Neural progenitor cell (in vitro differentiated cells): Measurements from ENCODE around the gene IFNA4. TPM values are rescaled to one million over a fixed set of nuclear protein-coding genes. Genes with fewer than 3 reads are reported as not detected.

Experiments used
- DNase-seq: peaks from one replicate; pipeline ENCODE4 v3.0.0-alpha.2; 2016; ENCODE audit warnings: low spot score
- H2AFZ ChIP-seq: fragments of 200-600 bp; sonication (generic); replicated peaks from 2 replicates; pipeline ENCODE4 v1.6.1; 2016; ENCODE audit warnings: antibody characterized with exemption
- H3F3A ChIP-seq: fragments of 200-600 bp; sonication (generic); 2 replicates; pipeline ENCODE4 v1.6.1; 2016; ENCODE audit warnings: antibody characterized with exemption, low read depth
- H3K27ac ChIP-seq: fragments of 200-600 bp; sonication (generic); 2 replicates; pipeline ENCODE4 v1.5.1; 2016; ENCODE audit warnings: mild to moderate bottlenecking
- H3K27me3 ChIP-seq: fragments of 200-600 bp; sonication (generic); 2 replicates; pipeline ENCODE4 v1.6.1; 2016; ENCODE audit warnings: mild to moderate bottlenecking, moderate library complexity
- H3K36me3 ChIP-seq: fragments of 200-600 bp; sonication (generic); 2 replicates; pipeline ENCODE4 v1.5.1; 2016
- H3K4me1 ChIP-seq: fragments of 200-600 bp; sonication (generic); 2 replicates; pipeline ENCODE4 v1.6.1; 2016; ENCODE audit warnings: mixed run types
- H3K4me2 ChIP-seq: fragments of 200-600 bp; sonication (generic); 2 replicates; pipeline ENCODE4 v1.6.1; 2016
- H3K4me3 ChIP-seq: fragments of 200-600 bp; sonication (generic); 2 replicates; pipeline ENCODE4 v1.5.1; 2016
- H3K79me2 ChIP-seq: fragments of 200-600 bp; sonication (generic); 2 replicates; pipeline ENCODE4 v1.6.1; 2016; ENCODE audit warnings: low read depth
- H3K9ac ChIP-seq: fragments of 200-600 bp; sonication (generic); 2 replicates; pipeline ENCODE4 v1.6.1; 2016
- H3K9me3 ChIP-seq: fragments of 200-600 bp; sonication (generic); 2 replicates; pipeline ENCODE4 v1.5.1; 2016; ENCODE audit warnings: low read depth
- H4K20me1 ChIP-seq: fragments of 200-600 bp; sonication (generic); 2 replicates; pipeline ENCODE4 v1.6.1; 2016; ENCODE audit warnings: low read depth
- H3K27ac Mint-ChIP-seq: 3 replicates; pipeline ENCODE4 v1.8.0; 2021; ENCODE audit warnings: mixed read lengths
- H3K27me3 Mint-ChIP-seq: 2 replicates; pipeline ENCODE4 v1.8.0; 2022; ENCODE audit warnings: low read depth, mild to moderate bottlenecking, inconsistent platforms, moderate library complexity, mixed read lengths; ENCODE audit not compliant: insufficient read depth
- H3K36me3 Mint-ChIP-seq: 3 replicates; pipeline ENCODE4 v1.8.0; 2021; ENCODE audit warnings: mixed read lengths
- H3K4me1 Mint-ChIP-seq: 3 replicates; pipeline ENCODE4 v1.8.0; 2021; ENCODE audit warnings: mixed read lengths
- H3K4me3 Mint-ChIP-seq: 3 replicates; pipeline ENCODE4 v1.8.0; 2021; ENCODE audit warnings: mild to moderate bottlenecking, moderate library complexity, mixed read lengths
- H3K9me3 Mint-ChIP-seq: 3 replicates; pipeline ENCODE4 v1.8.0; 2020; ENCODE audit warnings: mixed read lengths
- CTCF ChIP-seq: fragments of 200-600 bp; sonication (generic); IDR thresholded peaks from 2 replicates; pipeline ENCODE4 v1.5.1; 2017; ENCODE audit warnings: antibody characterized with exemption, mild to moderate bottlenecking
- EZH2 ChIP-seq: fragments of 200-600 bp; sonication (generic); IDR thresholded peaks from 2 replicates; pipeline ENCODE4 v1.6.1; 2017; ENCODE audit warnings: antibody characterized with exemption, mild to moderate bottlenecking, moderate library complexity
- EZH2phosphoT487 ChIP-seq: fragments of 200-600 bp; sonication (generic); IDR thresholded peaks from 2 replicates; pipeline ENCODE4 v1.6.1; 2017; ENCODE audit warnings: antibody characterized with exemption
- total RNA-seq: library from RNA; depleted of rRNA; stranded (reverse); fragments of >200 nt; gene quantifications from 2 replicates; pipeline ENCODE4 v1.2.3, GENCODE V29; 2015; ENCODE audit warnings: low replicate concordance

Gene IFNA4
- total RNA-seq, 1 donor from 2014 or later, result not detected

- no peaks in the 10 kb centered on the region for H3K4me1 ChIP-seq
- H3K4me1 Mint-ChIP-seq, result peaks cover 7% of the 10 kb centered on the region
- no peaks in the 10 kb centered on the region for H4K20me1 ChIP-seq
- no peak overlapping the region for H3K4me3 Mint-ChIP-seq
- TF ChIP-seq CTCF (no peak), EZH2phosphoT487 (no peak), EZH2 (no peak)
- no peaks in the 10 kb centered on the region for H3K36me3 ChIP-seq
- H3K27ac ChIP-seq, result no peak overlapping the region
- H3K27ac Mint-ChIP-seq, result no peak overlapping the region
- H3K9ac ChIP-seq, result no peak overlapping the region
- H3K36me3 Mint-ChIP-seq, result peaks cover 2% of the 10 kb centered on the region
- no peaks in the 10 kb centered on the region for H3K9me3 ChIP-seq
- H3K79me2 ChIP-seq, result no peaks in the 10 kb centered on the region
- peak overlapping the region; percentile 30 for H3K4me2 ChIP-seq
- H3K9me3 Mint-ChIP-seq, result peaks cover 6% of the 10 kb centered on the region
- H3F3A ChIP-seq, result no peaks in the 10 kb centered on the region
- no peaks in the 10 kb centered on the region for H3K27me3 ChIP-seq
- no peak for DNase-seq
- peak overlapping the region; percentile 83 for H2AFZ ChIP-seq
- no peak overlapping the region for H3K4me3 ChIP-seq
- H3K27me3 Mint-ChIP-seq, result no peaks in the 10 kb centered on the region
Observed at GRCh38 chr9:21153336-21154017, 33.9 kb downstream of the IFNA4 start.

GRCh38 chr9:21144603-21145002 is 42.8 kb downstream of the IFNA4 start:
- Mint-ChIP-seq H3K4me3 (no peak overlapping the region), H3K27ac (no peak overlapping the region), H3K9me3 (peaks cover 7% of the 10 kb centered on the region), H3K36me3 (no peaks in the 10 kb centered on the region), H3K4me1 (no peaks in the 10 kb centered on the region), H3K27me3 (peaks cover 2% of the 10 kb centered on the region)
- Histone ChIP-seq H3K36me3 (no peaks in the 10 kb centered on the region), H3K4me1 (no peaks in the 10 kb centered on the region), H2AFZ (no peak overlapping the region), H3K79me2 (no peaks in the 10 kb centered on the region), H4K20me1 (no peaks in the 10 kb centered on the region), H3K27me3 (no peaks in the 10 kb centered on the region), H3F3A (no peaks in the 10 kb centered on the region), H3K4me3 (no peak overlapping the region), H3K27ac (no peak overlapping the region), H3K4me2 (no peak overlapping the region), H3K9ac (no peak overlapping the region), H3K9me3 (no peaks in the 10 kb centered on the region)
- no peak for TF ChIP-seq CTCF
- TF ChIP-seq EZH2, result no peak
- TF ChIP-seq EZH2phosphoT487, result no peak
- DNase-seq, result no peak

GRCh38 chr9:21141427-21141882 is 45.9 kb downstream of the IFNA4 start, which contains the start of gene IFNW1:
Gene IFNW1, minus strand, starts transcription at chr9:21141832. Its CDS starts 262 bp downstream, at chr9:21141570.
- TF ChIP-seq CTCF (peak; percentile 22), EZH2 (no peak), EZH2phosphoT487 (no peak)
- no peaks in the 10 kb centered on the region for H3K4me1 Mint-ChIP-seq
- no peaks in the 10 kb centered on the region for H4K20me1 ChIP-seq
- no peak within 1 kb of the TSS for H3K9ac ChIP-seq
- no peak for DNase-seq
- no peaks in the 10 kb centered on the region for H3K9me3 Mint-ChIP-seq
- no peaks in the 10 kb centered on the region for H3K4me1 ChIP-seq
- H3F3A ChIP-seq, result no peaks in the 10 kb centered on the region
- peaks cover 2% of the 10 kb centered on the region for H3K27me3 Mint-ChIP-seq
- H3K27me3 ChIP-seq, result no peaks in the 10 kb centered on the region
- H3K79me2 ChIP-seq, result no peaks in the 10 kb centered on the region
- no peak within 1 kb of the TSS for H3K27ac Mint-ChIP-seq
- no peaks in the 10 kb centered on the region for H3K36me3 ChIP-seq
- H3K36me3 Mint-ChIP-seq, result no peaks in the 10 kb centered on the region
- H3K4me2 ChIP-seq, result no peak within 1 kb of the TSS
- H2AFZ ChIP-seq, result no peak within 1 kb of the TSS
- H3K4me3 Mint-ChIP-seq, result no peak within 1 kb of the TSS
- no peak within 1 kb of the TSS for H3K4me3 ChIP-seq
- no peak within 1 kb of the TSS for H3K27ac ChIP-seq
- no peaks in the 10 kb centered on the region for H3K9me3 ChIP-seq
